ENCODE data around the gene CES5A. TPM values are rescaled to one million over a fixed set of nuclear protein-coding genes. Genes with fewer than 3 reads are reported as not detected.
"Not testable (repeated sequence)": the region's sequence is repeated elsewhere in the genome, so short reads cannot be mapped to it uniquely, and the experiment has no call there.

CES5A gene
- polyA plus RNA-seq, 1 experiment, result not detected

GRCh38 chr16:55868137-55868536 lies 7.0 kb downstream of the CES5A start:
- Histone ChIP-seq H3K4me3 (ENCODE audit: low read depth, low read length) (no peak overlapping the region), H3K9me3 (ENCODE audit: control insufficient read depth, insufficient read depth, low read length) (no peaks in the 10 kb centered on the region), H3K27me3 (ENCODE audit: control insufficient read depth, insufficient read depth, low read length) (no peaks in the 10 kb centered on the region), H3K27ac (ENCODE audit: low read depth, low read length) (no peak overlapping the region)
- no peak for DNase-seq (ENCODE audit: low read depth, low spot score)
- TF ChIP-seq CTCF (IDR thresholded peaks at IDR 0.05; ENCODE audit: low read depth, low read length), result no peak
- ChIA-PET POLR2A (no interaction called here), CTCF (no interaction called here)

- H3K9me3 ChIP-seq (ENCODE audit: control insufficient read depth, insufficient read depth, low read length), result no peaks in the 10 kb centered on the region
- POLR2A ChIA-PET, result no interaction called here
- CTCF ChIA-PET, result interaction anchor here (0.7 kb wide), 1 partner anchor 17 kb away, joined by 3 read pairs; no protein-coding TSS in a partner anchor
Observed at GRCh38 chr16:55861288-55861687, 13.9 kb downstream of the CES5A start.

GRCh38 chr16:55857650-55858049 lies 17.5 kb downstream of the CES5A start:
- H3K4me3 ChIP-seq (ENCODE audit: low read depth, low read length); POLR2A ChIA-PET; H3K27ac ChIP-seq (ENCODE audit: low read depth, low read length); CTCF ChIA-PET; H3K9me3 ChIP-seq (ENCODE audit: control insufficient read depth, insufficient read depth, low read length); DNase-seq (ENCODE audit: low read depth, low spot score); H3K27me3 ChIP-seq (ENCODE audit: control insufficient read depth, insufficient read depth, low read length): not testable (repeated sequence)

More at GRCh38 chr16:55861288-55861687, 13.9 kb downstream of the CES5A start:
- Histone ChIP-seq H3K4me3 (ENCODE audit: low read depth, low read length) (no peak overlapping the region), H3K27ac (ENCODE audit: low read depth, low read length) (no peak overlapping the region), H3K27me3 (ENCODE audit: control insufficient read depth, insufficient read depth, low read length) (peaks cover 1% of the 10 kb centered on the region)
- no peak for DNase-seq (ENCODE audit: low read depth, low spot score)
- TF ChIP-seq CTCF (IDR thresholded peaks at IDR 0.05; ENCODE audit: low read depth, low read length), result no peak

- no peaks in the 10 kb centered on the region for H3K9me3 ChIP-seq (ENCODE audit: control insufficient read depth, insufficient read depth, low read length)
- no peak overlapping the region for H3K27ac ChIP-seq (ENCODE audit: low read depth, low read length)
- POLR2A ChIA-PET, result no interaction called here
- TF ChIP-seq CTCF (IDR thresholded peaks at IDR 0.05; ENCODE audit: low read depth, low read length), result no peak
- no peak for DNase-seq (ENCODE audit: low read depth, low spot score)
- H3K4me3 ChIP-seq (ENCODE audit: low read depth, low read length), result no peak overlapping the region
- H3K27me3 ChIP-seq (ENCODE audit: control insufficient read depth, insufficient read depth, low read length), result peaks cover 2% of the 10 kb centered on the region
- CTCF ChIA-PET, result no interaction called here
Observed at GRCh38 chr16:55856950-55857349, 18.2 kb downstream of the CES5A start.

DNA sequence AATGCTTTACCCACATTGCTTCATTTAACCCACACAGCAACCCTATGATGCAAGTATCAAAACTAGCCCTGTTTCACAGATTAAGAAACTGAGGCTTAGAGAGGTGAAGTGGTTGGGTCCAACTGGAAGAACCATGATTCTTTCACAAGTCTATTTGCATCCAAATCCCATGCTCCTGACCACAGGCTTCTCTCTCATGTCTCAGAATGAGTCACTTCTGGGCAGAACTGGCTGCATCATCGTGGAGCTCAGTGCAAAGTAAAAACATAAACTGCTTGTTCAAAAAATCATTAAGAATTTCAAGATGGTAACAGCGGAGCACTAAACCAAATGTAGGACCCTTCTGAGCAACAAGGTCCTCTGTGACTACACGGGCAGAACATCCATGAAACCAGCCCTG lies 22.1 kb downstream of the CES5A start:
- DNase-seq (ENCODE audit: low read depth, low spot score), result no peak
- POLR2A ChIA-PET, result no interaction called here
- no peaks in the 10 kb centered on the region for H3K9me3 ChIP-seq (ENCODE audit: control insufficient read depth, insufficient read depth, low read length)

More for the DNA sequence above, 22.1 kb downstream of the CES5A start:
- CTCF ChIA-PET, result no interaction called here
- TF ChIP-seq CTCF (IDR thresholded peaks at IDR 0.05; ENCODE audit: low read depth, low read length), result no peak
- Histone ChIP-seq H3K27ac (ENCODE audit: low read depth, low read length) (no peak overlapping the region), H3K27me3 (ENCODE audit: control insufficient read depth, insufficient read depth, low read length) (peaks cover 2% of the 10 kb centered on the region), H3K4me3 (ENCODE audit: low read depth, low read length) (no peak overlapping the region)

All from AG04450 (cell line).